HCT116 (cell line): ENCODE results near the gene LINGO4. TPM values are rescaled to one million over a fixed set of nuclear protein-coding genes. Genes with fewer than 3 reads are reported as not detected.
"Not testable (repeated sequence)": the region's sequence is repeated elsewhere in the genome, so short reads cannot be mapped to it uniquely, and the experiment has no call there.

Source experiments
- ATAC-seq: fragments of 200-7000 bp; cut with Tn5 transposase; 2 replicates; pipeline ENCODE4 v1.9.1; 2020; ENCODE audit warnings: mild to moderate bottlenecking, moderate library complexity
- BruUV-seq: library from RNA; stranded (reverse); fragments of 400-500 nt; replicated peaks from 2 replicates; lab custom pipeline; 2021; lab: Mats Ljungman, UMichigan
- CTCF ChIA-PET: fragments of 300-600 bp; sonication (Branson Sonifier 250); formaldehyde crosslinking; loops from one replicate; lab custom pipeline; 2021; ENCODE audit warnings: antibody characterized with exemption; lab: Charles Lee
- POLR2A ChIA-PET: fragments of 300-600, 350-600 bp; sonication (Branson Sonifier 250); formaldehyde crosslinking; loops from one replicate; lab custom pipeline; 2021; ENCODE audit warnings: antibody characterized with exemption; lab: Charles Lee
- RAD21 ChIA-PET, 2 experiments: fragments of 300-600 bp; sonication (Branson Sonifier 250); formaldehyde crosslinking; loops; one replicate each; lab custom pipeline; 2023; ENCODE audit warnings: low total read pairs in 2 of 2; ENCODE audit not compliant: uncharacterized antibody in 2 of 2, unreplicated experiment in 2 of 2, low non-redundant PET in 1 of 2; lab: Charles Lee
- DNase-seq: peaks from one replicate; pipeline ENCODE4 v3.0.0-alpha.2; 2010; ENCODE audit warnings: low read depth, low spot score
- H2AFZ ChIP-seq: fragments of 200-600 bp; shearing (Covaris generic), sonication (generic); 2 replicates; pipeline ENCODE4 v1.6.1; 2017; ENCODE audit warnings: low read depth, mixed run types, mixed read lengths, antibody characterized with exemption, low read length; ENCODE audit not compliant: poor library complexity, severe bottlenecking
- H3K27ac ChIP-seq: 2 replicates; pipeline ENCODE4 v1.5.1; 2012; ENCODE audit warnings: low read depth, low read length
- H3K27me3 ChIP-seq: fragments of 200-600 bp; sonication (generic); 2 replicates; pipeline ENCODE4 v1.6.1; 2016; ENCODE audit warnings: mixed run types, low read length, mixed read lengths; ENCODE audit not compliant: insufficient read depth
- H3K36me3 ChIP-seq, 2 experiments: fragments of 200-500 bp in 1 of 2; fragments of 200-600 bp in 1 of 2; sonication (Bioruptor generic) in 1 of 2; sonication (generic) in 1 of 2; 2 replicates each; pipeline versions ENCODE4 v1.5.1 to v1.6.1; 2014 to 2016; ENCODE audit warnings: low read length in 2 of 2, inconsistent platforms in 1 of 2, mixed read lengths in 1 of 2, mixed run types in 1 of 2; ENCODE audit not compliant: insufficient read depth in 2 of 2, control insufficient read depth in 1 of 2
- H3K4me1 ChIP-seq, 2 experiments: fragments of 200-600 bp in 1 of 2; sonication (generic) in 1 of 2; 2 replicates each; pipeline versions ENCODE4 v1.5.1 to v1.6.1; 2012 to 2017; ENCODE audit warnings: low read length in 2 of 2, inconsistent platforms in 1 of 2, mild to moderate bottlenecking in 1 of 2, mixed read lengths in 1 of 2, mixed run types in 1 of 2, moderate library complexity in 1 of 2; ENCODE audit not compliant: insufficient read depth in 2 of 2, control insufficient read depth in 1 of 2
- H3K4me2 ChIP-seq: fragments of 200-600 bp; sonication (generic); 2 replicates; pipeline ENCODE4 v1.6.1; 2017; ENCODE audit warnings: mixed run types, low read length, mixed read lengths
- H3K4me3 ChIP-seq, 2 experiments: fragments of 200-600 bp in 1 of 2; sonication (generic) in 1 of 2; replicated peaks in 1 of 2; 2 replicates each; pipeline ENCODE4 v1.5.1; 2011 to 2016; ENCODE audit warnings: low read length in 2 of 2, control low read depth in 1 of 2, low read depth in 1 of 2, mild to moderate bottlenecking in 1 of 2, mixed read lengths in 1 of 2, mixed run types in 1 of 2
- H3K79me2 ChIP-seq: fragments of 200-600 bp; sonication (generic); 2 replicates; pipeline ENCODE4 v1.6.1; 2017; ENCODE audit warnings: mild to moderate bottlenecking, mixed run types, low read length, moderate library complexity, mixed read lengths; ENCODE audit not compliant: insufficient read depth
- H3K9ac ChIP-seq: fragments of 200-600 bp; sonication (generic); 2 replicates; pipeline ENCODE4 v1.6.1; 2016; ENCODE audit warnings: low read length, mixed read lengths
- H3K9me2 ChIP-seq: fragments of 200-600 bp; sonication (generic), shearing (Covaris generic); 2 replicates; pipeline ENCODE4 v1.6.1; 2017; ENCODE audit warnings: mixed run types, mild to moderate bottlenecking, moderate library complexity; ENCODE audit not compliant: insufficient read depth
- H3K9me3 ChIP-seq, 2 experiments: fragments of 200-500 bp in 1 of 2; fragments of 200-600 bp in 1 of 2; sonication (Bioruptor generic) in 1 of 2; sonication (generic) in 1 of 2; 2 replicates each; pipeline ENCODE4 v1.6.1; 2014 to 2017; ENCODE audit warnings: low read length in 2 of 2, mixed read lengths in 2 of 2, inconsistent platforms in 1 of 2, low read depth in 1 of 2, mild to moderate bottlenecking in 1 of 2, mixed run types in 1 of 2, moderate library complexity in 1 of 2; ENCODE audit not compliant: control insufficient read depth in 1 of 2, insufficient read depth in 1 of 2
- H4K20me1 ChIP-seq: fragments of 200-600 bp; sonication (generic), shearing (Covaris generic); 2 replicates; pipeline ENCODE4 v1.6.1; 2017; ENCODE audit warnings: mixed run types, mild to moderate bottlenecking, moderate library complexity; ENCODE audit not compliant: insufficient read depth
- EGR1 ChIP-seq: IDR thresholded peaks from 2 replicates; pipeline ENCODE4 v1.6.1; 2012; ENCODE audit warnings: low read depth
- intact Hi-C: fragments of 100-400 bp; cut with micrococcal nuclease; formaldehyde crosslinking; loops from 2 replicates; pipeline ENCODE4 v1.10.0; 2022
- total RNA-seq: library from RNA; stranded (reverse); gene quantifications from one replicate; pipeline ENCODE4 v1.2.1, GENCODE V29; 2021; ENCODE audit not compliant: unreplicated experiment
- TF ChIP-seq, protein P1 (sequence below), 3 experiments: fragments of 200-600 bp in 1 of 3; sonication (generic) in 1 of 3; IDR thresholded peaks in 2 of 3; conservative IDR thresholded peaks in 1 of 3; 2 replicates each; pipeline ENCODE4 v1.5.1; 2012 to 2017; ENCODE audit warnings: low read depth in 2 of 3, low read length in 2 of 3, antibody characterized with exemption in 1 of 3, borderline replicate concordance in 1 of 3, control low read depth in 1 of 3, mild to moderate bottlenecking in 1 of 3, mixed read lengths in 1 of 3, mixed run types in 1 of 3, moderate library complexity in 1 of 3; ENCODE audit not compliant: insufficient read depth in 1 of 3

LINGO4 gene
- total RNA-seq, 1 experiment from 2014 or later, result not detected

DNA sequence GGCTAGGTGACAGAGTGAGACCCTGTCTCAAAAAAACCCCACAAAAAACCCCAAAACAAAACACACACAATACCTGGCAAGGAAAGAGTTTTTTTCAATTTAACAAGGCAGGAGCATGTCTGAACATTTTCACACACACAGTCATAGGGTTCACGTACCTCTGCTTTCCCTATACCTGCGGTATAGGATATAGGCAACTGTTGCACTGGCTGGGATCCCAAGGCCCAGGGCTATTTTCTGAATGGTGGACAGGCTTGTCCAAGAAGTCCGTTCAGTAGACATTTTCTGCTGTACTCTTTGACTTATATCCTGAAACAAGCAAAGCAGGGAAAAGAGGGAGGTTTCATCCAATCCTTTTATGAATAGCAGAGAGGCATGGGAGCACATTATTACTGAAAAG is 22.5 kb downstream of the LINGO4 start (continued):
- no peak for TF ChIP-seq EGR1
- TF ChIP-seq, protein P1, sequence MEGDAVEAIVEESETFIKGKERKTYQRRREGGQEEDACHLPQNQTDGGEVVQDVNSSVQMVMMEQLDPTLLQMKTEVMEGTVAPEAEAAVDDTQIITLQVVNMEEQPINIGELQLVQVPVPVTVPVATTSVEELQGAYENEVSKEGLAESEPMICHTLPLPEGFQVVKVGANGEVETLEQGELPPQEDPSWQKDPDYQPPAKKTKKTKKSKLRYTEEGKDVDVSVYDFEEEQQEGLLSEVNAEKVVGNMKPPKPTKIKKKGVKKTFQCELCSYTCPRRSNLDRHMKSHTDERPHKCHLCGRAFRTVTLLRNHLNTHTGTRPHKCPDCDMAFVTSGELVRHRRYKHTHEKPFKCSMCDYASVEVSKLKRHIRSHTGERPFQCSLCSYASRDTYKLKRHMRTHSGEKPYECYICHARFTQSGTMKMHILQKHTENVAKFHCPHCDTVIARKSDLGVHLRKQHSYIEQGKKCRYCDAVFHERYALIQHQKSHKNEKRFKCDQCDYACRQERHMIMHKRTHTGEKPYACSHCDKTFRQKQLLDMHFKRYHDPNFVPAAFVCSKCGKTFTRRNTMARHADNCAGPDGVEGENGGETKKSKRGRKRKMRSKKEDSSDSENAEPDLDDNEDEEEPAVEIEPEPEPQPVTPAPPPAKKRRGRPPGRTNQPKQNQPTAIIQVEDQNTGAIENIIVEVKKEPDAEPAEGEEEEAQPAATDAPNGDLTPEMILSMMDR (IDR thresholded peaks at IDR 0.05 in 2 of 3, conservative IDR thresholded peaks at IDR 0.05 in 1 of 3; ENCODE audit: borderline replicate concordance in 1 of 3, insufficient read depth in 1 of 3, low read depth in 2 of 3, low read length in 2 of 3), result no peak

DNA sequence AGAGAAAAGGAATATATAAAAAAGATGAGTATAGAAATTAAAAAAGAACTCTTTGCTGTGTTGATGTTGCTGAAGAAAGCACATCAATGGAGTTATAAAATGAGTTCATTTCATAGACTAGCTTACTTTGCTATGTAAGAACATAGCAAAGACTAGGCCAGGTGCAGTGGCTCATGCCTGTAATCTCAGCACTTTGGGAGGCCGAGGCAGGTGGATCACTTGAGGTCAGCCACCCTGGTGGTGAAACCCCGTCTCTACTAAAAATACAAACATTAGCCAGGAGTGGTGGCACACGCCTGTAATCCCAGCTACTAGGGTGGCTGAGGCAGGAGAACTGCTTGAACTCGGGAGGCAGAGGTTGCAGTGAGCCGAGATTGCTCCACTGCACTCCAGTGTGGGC is 23.2 kb downstream of the LINGO4 start:
- H4K20me1 ChIP-seq, H2AFZ ChIP-seq, H3K9me3 ChIP-seq, H3K9me2 ChIP-seq, DNase-seq, H3K9ac ChIP-seq, H3K36me3 ChIP-seq, CTCF ChIA-PET, H3K27ac ChIP-seq, H3K79me2 ChIP-seq, H3K4me2 ChIP-seq, H3K4me1 ChIP-seq, POLR2A ChIA-PET, ATAC-seq, BruUV-seq, intact Hi-C loops, RAD21 ChIA-PET, H3K4me3 ChIP-seq: not testable (repeated sequence)
- H3K27me3 ChIP-seq, result peaks cover 10% of the 10 kb centered on the region

- CTCF ChIA-PET, H3K79me2 ChIP-seq, H3K9me2 ChIP-seq, H3K4me2 ChIP-seq, H2AFZ ChIP-seq, H3K36me3 ChIP-seq, BruUV-seq, H3K4me1 ChIP-seq, H3K9me3 ChIP-seq, DNase-seq, RAD21 ChIA-PET, H4K20me1 ChIP-seq, intact Hi-C loops, H3K4me3 ChIP-seq, POLR2A ChIA-PET, H3K9ac ChIP-seq, H3K27ac ChIP-seq, ATAC-seq: not testable (repeated sequence)
- peaks cover 10% of the 10 kb centered on the region for H3K27me3 ChIP-seq
Observed at GRCh38 chr1:151780736-151781135, 24.5 kb downstream of the LINGO4 start.
